GM18505 (cell line): ENCODE measurements around the gene PRCP.
"Not testable (repeated sequence)": the region's sequence is repeated elsewhere in the genome, so short reads cannot be mapped to it uniquely, and the experiment has no call there.

Source experiments
- ATAC-seq: cut with Tn5 transposase; IDR thresholded peaks from one replicate; pipeline ENCODE4 v1.9.1; 2021; ENCODE audit not compliant: unreplicated experiment
- POLR2A ChIP-seq: IDR thresholded peaks from 4 replicates; pipeline ENCODE4 v1.6.1; 2011; ENCODE audit warnings: borderline replicate concordance; ENCODE audit not compliant: insufficient read depth, insufficient read length; ENCODE audit errors: extremely low read depth

PRCP gene

DNA sequence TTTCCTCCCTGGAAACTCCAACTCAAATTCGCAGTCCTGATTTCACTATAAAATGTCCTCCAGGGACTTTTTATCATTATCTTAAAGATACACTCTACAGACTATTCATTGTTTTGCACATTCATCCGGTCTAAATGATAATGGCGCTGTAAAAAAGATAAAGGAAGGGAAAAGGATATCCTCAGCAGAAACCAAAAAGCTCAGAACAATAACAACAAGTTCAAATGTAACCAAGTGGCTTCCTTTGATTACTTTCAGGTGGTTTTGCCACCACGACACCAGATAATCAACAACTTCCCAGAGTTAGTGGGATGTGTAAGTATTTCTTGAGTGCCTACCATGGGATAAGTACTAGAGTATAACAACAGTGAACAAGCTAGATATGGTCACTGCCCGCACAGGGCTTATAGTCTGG lies 26.3 kb downstream of the PRCP start:
- no peak for ATAC-seq
- TF ChIP-seq POLR2A: no peak

DNA sequence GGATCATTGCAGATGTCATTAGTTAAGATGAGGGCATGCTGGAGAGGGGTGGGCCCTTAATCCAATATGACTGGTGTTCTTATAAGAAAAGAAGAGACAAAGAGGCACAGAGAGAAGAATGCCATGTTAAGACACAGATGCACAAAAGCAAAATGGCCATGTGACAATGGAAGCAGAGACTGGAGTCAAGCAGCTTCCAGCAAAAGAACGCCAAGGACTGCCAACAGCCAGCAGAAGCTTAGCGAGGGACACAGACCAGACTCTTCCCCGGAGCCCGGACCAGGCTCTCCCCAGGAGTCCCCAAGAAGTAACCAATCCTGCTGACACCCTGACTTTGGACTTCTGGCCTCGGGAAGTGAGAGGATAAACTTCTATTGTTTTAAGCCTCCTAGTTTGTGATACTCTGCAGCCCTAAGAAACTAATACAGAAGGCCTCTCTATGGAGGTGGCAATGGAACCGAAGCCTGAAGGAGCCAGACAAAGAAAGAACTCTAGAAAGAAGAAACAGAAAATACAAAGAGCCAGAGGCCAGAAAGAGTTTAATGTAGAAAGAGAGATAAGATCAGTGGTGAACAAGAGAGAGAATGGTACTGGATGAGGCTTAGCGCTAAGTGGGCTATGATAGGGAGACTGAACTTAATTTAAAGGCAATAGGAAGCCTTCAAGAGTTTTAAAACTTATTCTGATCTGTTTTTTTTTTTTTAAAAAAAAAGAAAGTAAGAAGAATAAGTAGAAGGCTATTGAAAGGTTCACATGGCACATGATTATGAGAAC lies 27.7 kb downstream of the PRCP start:
- no peak for TF ChIP-seq POLR2A
- ATAC-seq: no peak

GRCh38 chr11:82871646-82872045 lies 28.6 kb downstream of the PRCP start:
- ATAC-seq: no peak
- no peak for TF ChIP-seq POLR2A

DNA sequence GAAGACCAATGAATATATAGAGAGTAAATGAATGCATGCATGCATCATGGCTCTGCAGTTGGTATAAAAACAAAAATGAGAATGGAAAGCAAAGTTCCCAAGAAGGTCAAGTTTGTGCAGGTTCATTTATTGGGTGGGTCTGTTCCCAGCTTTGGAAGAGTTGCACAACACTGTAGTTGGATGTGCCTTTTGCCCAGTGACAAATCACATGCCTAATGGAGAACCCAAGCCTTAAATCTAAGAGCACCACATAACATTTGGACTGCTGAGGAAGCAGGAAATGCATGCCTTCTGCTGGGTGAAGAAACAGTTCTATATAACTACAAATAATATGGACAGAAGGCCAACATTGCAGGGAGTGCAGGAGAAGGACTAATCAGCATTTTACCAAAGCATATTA lies 30.6 kb downstream of the PRCP start:
- no peak for TF ChIP-seq POLR2A
- no peak for ATAC-seq

- TF ChIP-seq POLR2A: no peak
- ATAC-seq: no peak
Observed at GRCh38 chr11:82867495-82868082, 32.6 kb downstream of the PRCP start.

- no peak for TF ChIP-seq POLR2A
- ATAC-seq: no peak
Observed at GRCh38 chr11:82865841-82866240, 34.4 kb downstream of the PRCP start.

GRCh38 chr11:82864268-82864667 lies 36.0 kb downstream of the PRCP start:
- ATAC-seq: no peak

DNA sequence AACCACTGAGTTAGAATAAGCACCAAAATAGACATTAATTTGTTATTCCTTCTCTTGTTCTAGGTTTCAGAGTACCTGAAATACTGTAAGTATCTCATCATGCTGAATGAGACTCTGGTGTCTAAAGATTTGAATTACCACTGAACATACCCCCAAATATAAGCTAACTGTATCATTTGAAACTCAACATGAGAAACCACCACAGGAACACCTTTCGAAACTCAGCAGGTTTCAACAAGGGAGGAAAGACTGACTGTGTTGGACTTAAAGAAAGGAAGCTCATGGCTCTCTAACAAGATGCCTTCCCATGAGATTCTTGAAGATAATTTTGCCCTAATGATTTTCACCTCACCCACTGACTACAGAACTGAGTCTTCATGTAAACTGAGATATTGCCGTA lies 37.0 kb downstream of the PRCP start:
- no peak for ATAC-seq

More at GRCh38 chr11:82864268-82864667, 36.0 kb downstream of the PRCP start:
- no peak for TF ChIP-seq POLR2A

DNA sequence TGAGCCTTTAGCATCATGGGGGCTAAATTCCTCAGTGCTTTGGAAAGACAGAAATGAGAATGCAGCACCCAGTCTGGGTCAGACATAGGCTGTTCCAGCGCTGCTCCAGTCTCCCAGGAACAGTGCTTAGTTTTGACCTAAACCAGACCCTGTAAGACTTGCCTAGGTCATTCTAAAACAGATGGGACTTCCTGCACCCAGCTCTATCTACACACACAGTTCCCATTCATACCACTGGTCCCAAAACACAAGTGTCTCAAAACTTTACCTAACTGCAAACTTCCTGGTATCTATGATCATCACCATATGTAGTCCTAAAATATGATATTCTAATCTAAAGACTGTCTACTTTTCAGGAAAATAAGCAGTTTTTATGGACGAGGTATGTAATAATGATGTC lies 37.9 kb downstream of the PRCP start:
- ATAC-seq: no peak
- no peak for TF ChIP-seq POLR2A

More for the DNA sequence above, 37.0 kb downstream of the PRCP start:
- no peak for TF ChIP-seq POLR2A

GRCh38 chr11:82859750-82860149 lies 40.5 kb downstream of the PRCP start:
- TF ChIP-seq POLR2A: no peak
- ATAC-seq: no peak

DNA sequence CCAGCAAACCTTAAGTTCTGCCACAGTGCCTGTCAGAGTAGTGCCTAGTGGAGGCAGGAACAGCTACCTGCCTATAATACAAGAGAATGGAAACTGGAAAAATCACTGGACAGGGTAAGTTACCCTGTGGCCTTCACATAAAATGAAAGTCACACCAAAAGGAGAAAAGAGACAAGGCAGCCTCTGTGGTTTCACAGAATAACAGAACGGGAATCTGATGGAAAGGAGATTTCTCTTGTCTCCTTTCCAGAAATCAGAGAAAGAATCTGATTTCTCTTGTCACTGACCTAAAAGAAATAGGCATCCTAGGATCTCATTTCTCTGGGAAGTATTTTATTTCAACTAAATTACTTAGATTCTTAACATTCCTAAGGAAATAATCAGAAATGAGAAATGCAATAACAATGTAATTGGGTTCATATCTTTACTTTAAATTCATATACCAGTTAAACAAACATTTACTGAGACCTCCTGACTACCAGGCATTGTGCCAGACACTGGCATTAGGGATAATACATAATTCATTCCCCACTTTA lies 41.6 kb downstream of the PRCP start:
- TF ChIP-seq POLR2A: no peak
- no peak for ATAC-seq

- TF ChIP-seq POLR2A: no peak
- ATAC-seq: no peak
Observed at GRCh38 chr11:82858133-82858532, 42.1 kb downstream of the PRCP start.

- no peak for TF ChIP-seq POLR2A
- ATAC-seq: no peak
Observed at GRCh38 chr11:82857145-82857544, 43.1 kb downstream of the PRCP start.

GRCh38 chr11:82855616-82856015 lies 44.6 kb downstream of the PRCP start:
- no peak for ATAC-seq
- no peak for TF ChIP-seq POLR2A

DNA sequence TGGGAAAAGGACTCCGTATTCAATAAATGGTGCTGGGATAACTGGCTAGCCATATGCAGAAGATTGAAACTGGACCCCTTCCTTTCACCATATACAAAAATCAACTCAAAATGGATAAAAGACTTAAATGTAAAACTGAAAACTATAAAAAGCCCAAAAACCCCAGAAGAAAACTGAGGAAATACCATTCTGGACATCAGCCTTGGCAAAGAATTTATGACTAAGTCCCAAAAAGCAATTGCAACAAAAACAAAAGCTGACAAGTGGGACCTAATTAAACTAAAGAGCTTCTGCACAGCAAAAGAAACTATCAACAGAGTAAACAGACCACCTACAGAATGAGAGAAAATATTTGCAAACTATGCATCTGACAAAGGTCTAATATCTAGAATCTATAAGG lies 45.3 kb downstream of the PRCP start:
- ATAC-seq: not testable (repeated sequence)

- ATAC-seq: no peak
- no peak for TF ChIP-seq POLR2A
Observed at GRCh38 chr11:82854242-82854641, 46.0 kb downstream of the PRCP start.
